Neural progenitor cell (in vitro differentiated cells): Measurements from ENCODE around the gene MAML3.

Experiments used
- EZH2phosphoT487 ChIP-seq: fragments of 200-600 bp; sonication (generic); IDR thresholded peaks from 2 replicates; pipeline ENCODE4 v1.6.1; 2017; ENCODE audit warnings: antibody characterized with exemption
- TF ChIP-seq, protein P1 (sequence below): fragments of 200-600 bp; sonication (generic); IDR thresholded peaks from 2 replicates; pipeline ENCODE4 v1.5.1; 2017; ENCODE audit warnings: antibody characterized with exemption, mild to moderate bottlenecking

DNA sequence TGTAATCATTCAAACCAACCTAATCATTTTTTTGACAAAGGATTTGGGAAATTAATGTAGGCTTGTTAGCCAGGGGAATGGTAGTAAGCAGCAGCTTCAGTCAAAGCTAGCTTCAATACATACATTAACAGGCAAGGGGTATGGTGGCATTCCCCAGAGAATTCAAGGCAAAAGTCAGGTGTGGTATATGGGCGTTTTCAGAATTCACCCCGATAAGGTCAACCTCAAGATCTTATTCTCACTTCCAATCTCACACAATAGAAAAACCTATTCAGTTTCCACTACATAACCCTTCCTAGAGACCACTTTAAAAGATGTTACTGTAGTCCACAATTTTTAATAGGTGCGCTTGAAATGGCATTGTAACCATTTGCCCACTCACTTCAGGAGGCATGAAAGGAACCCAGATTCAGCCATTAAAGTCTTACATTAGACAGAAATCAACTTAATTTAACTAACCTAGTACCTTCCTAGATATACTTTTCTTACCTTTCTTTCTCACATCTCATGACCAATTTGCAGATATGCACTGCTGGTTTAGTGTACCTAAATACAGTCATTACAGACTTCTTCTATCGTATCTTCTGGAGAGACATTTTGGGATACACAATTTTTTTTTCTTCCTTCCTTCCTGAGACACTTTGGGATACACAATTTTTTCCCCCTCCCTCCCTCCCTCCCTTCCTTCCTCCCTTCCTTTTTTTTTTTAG, 34.9 kb downstream of the MAML3 start:
- TF ChIP-seq, protein P1, sequence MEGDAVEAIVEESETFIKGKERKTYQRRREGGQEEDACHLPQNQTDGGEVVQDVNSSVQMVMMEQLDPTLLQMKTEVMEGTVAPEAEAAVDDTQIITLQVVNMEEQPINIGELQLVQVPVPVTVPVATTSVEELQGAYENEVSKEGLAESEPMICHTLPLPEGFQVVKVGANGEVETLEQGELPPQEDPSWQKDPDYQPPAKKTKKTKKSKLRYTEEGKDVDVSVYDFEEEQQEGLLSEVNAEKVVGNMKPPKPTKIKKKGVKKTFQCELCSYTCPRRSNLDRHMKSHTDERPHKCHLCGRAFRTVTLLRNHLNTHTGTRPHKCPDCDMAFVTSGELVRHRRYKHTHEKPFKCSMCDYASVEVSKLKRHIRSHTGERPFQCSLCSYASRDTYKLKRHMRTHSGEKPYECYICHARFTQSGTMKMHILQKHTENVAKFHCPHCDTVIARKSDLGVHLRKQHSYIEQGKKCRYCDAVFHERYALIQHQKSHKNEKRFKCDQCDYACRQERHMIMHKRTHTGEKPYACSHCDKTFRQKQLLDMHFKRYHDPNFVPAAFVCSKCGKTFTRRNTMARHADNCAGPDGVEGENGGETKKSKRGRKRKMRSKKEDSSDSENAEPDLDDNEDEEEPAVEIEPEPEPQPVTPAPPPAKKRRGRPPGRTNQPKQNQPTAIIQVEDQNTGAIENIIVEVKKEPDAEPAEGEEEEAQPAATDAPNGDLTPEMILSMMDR: no peak
- TF ChIP-seq EZH2phosphoT487: no peak
